ENCODE data around the gene GPR137C.

Gene GPR137C

GRCh38 chr14:52641745-52642144 lies 89.1 kb downstream of the GPR137C start:
- H3K4me1 ChIP-seq, result no peaks in the 10 kb centered on the region

GRCh38 chr14:52649511-52649910 lies 96.9 kb downstream of the GPR137C start:
- DNase-seq, result no peak
- no peaks in the 10 kb centered on the region for H3K4me1 ChIP-seq
- H3K27me3 ChIP-seq, result no peaks in the 10 kb centered on the region
- intact Hi-C loops (cut with DNase I; ENCODE audit: low total_unique reads), result no loop called here
- no peak for TF ChIP-seq CTCF (IDR thresholded peaks at IDR 0.05)
- H3K9me3 ChIP-seq, result no peaks in the 10 kb centered on the region
- H3K4me3 ChIP-seq, result no peak overlapping the region
- H3K27ac ChIP-seq, result no peak overlapping the region
- H3K36me3 ChIP-seq, result peaks cover 16 to 50% (median 48%) of the 10 kb centered on the region in 3 donors

More at GRCh38 chr14:52641745-52642144, 89.1 kb downstream of the GPR137C start:
- intact Hi-C loops (cut with DNase I; ENCODE audit: low total_unique reads), result no loop called here
- Histone ChIP-seq H3K27ac (no peak overlapping the region), H3K9me3 (no peaks in the 10 kb centered on the region), H3K27me3 (no peaks in the 10 kb centered on the region), H3K36me3 (peaks cover 22 to 50% (median 48%) of the 10 kb centered on the region in 3 donors), H3K4me3 (no peak overlapping the region)
- no peak for TF ChIP-seq CTCF (IDR thresholded peaks at IDR 0.05)
- no peak for DNase-seq

GRCh38 chr14:52650774-52651173 lies 98.1 kb downstream of the GPR137C start:
- Histone ChIP-seq H3K36me3 (peaks cover 12 to 43% (median 38%) of the 10 kb centered on the region in 3 donors), H3K4me1 (no peaks in the 10 kb centered on the region), H3K27me3 (no peaks in the 10 kb centered on the region), H3K9me3 (no peaks in the 10 kb centered on the region), H3K4me3 (no peak overlapping the region), H3K27ac (no peak overlapping the region)
- no peak for DNase-seq
- TF ChIP-seq CTCF (IDR thresholded peaks at IDR 0.05), result no peak
- intact Hi-C loops (cut with DNase I; ENCODE audit: low total_unique reads), result no loop called here

- no peak for TF ChIP-seq CTCF (IDR thresholded peaks at IDR 0.05)
- intact Hi-C loops (cut with DNase I; ENCODE audit: low total_unique reads), result no loop called here
- Histone ChIP-seq H3K4me3 (no peak overlapping the region), H3K4me1 (no peaks in the 10 kb centered on the region), H3K27ac (no peak overlapping the region), H3K9me3 (no peaks in the 10 kb centered on the region), H3K27me3 (no peaks in the 10 kb centered on the region), H3K36me3 (peaks cover 12 to 34% (median 28%) of the 10 kb centered on the region in 3 donors)
- no peak for DNase-seq
Observed at GRCh38 chr14:52656905-52657304, 104.3 kb downstream of the GPR137C start.

- H3K27ac ChIP-seq, result no peak overlapping the region
- no peak for DNase-seq
- no peaks in the 10 kb centered on the region for H3K27me3 ChIP-seq
- H3K36me3 ChIP-seq, result peaks cover 5 to 25% (median 15%) of the 10 kb centered on the region in 3 donors
- no peak overlapping the region for H3K4me3 ChIP-seq
- H3K9me3 ChIP-seq, result no peaks in the 10 kb centered on the region
- intact Hi-C loops (cut with DNase I; ENCODE audit: low total_unique reads), result no loop called here
- TF ChIP-seq CTCF (IDR thresholded peaks at IDR 0.05), result no peak
- H3K4me1 ChIP-seq, result no peaks in the 10 kb centered on the region
Observed at GRCh38 chr14:52660325-52660724, 107.7 kb downstream of the GPR137C start.

GRCh38 chr14:52660832-52661231 lies 108.2 kb downstream of the GPR137C start:
- Histone ChIP-seq H3K9me3 (no peaks in the 10 kb centered on the region), H3K27ac (no peak overlapping the region), H3K4me3 (no peak overlapping the region), H3K36me3 (peaks cover 9 to 30% (median 17%) of the 10 kb centered on the region in 3 donors), H3K27me3 (no peaks in the 10 kb centered on the region), H3K4me1 (no peaks in the 10 kb centered on the region)
- no peak for TF ChIP-seq CTCF (IDR thresholded peaks at IDR 0.05)
- intact Hi-C loops (cut with DNase I; ENCODE audit: low total_unique reads), result no loop called here
- DNase-seq, result no peak
